Superior temporal gyrus (tissue), 1 donor: ENCODE results near the gene SNX19.

ENCODE experiments used
- DNase-seq: peaks from one replicate; pipeline ENCODE4 v3.0.0-alpha.2; 2016; ENCODE audit errors: extremely low spot score

The SNX19 gene

DNA sequence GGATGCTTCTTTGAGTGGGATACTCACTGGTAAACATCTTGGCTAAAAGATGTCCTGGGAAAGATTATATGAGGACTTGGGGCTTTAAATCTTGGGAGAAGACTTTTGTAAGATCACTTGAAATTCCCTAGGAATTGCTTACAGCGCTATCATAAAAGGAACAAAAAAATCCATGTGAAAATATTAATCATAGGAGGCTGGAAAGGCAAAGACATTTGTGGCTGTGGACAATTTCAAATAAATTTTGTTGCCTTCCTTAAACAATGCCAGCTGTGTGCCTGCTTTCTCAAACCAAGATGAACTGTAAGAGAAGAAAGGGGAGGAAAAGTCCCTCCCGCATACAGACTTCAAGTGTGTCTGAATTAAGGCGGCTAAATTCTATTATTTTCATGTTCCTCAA, 75.6 kb downstream of the SNX19 start:
- no peak for DNase-seq

DNA sequence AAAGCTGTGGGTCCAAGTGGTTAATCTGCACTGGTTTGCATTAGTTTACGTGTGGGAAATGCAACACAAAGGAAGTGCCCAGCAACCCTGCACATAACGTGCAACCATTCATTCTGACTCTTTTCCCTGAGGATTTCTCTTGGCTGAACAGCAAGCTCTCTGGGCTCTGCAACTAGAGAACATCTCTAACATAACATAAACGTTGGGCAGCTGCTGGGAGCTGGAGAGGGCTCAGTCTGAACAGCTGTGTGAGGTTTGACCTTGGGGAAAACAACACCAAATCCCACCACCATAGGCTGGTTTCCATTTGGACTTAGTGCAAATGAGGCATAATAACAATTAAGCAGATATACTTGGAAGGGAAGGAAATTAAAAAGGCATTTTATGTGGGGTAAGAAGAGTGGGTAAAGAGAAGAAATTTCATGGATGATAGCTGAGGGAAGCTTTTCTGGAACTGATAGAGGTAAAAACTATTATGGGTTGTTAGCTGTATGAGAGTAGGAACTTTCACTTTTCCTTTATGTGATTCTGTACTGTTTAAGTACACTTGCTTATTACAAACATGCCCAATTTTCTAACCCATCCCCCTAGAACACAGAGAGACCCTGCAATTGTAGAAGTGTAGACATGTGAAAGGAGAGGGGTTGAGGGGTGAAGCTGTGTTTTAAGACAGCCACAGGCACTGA, 76.2 kb downstream of the SNX19 start:
- no peak for DNase-seq

DNA sequence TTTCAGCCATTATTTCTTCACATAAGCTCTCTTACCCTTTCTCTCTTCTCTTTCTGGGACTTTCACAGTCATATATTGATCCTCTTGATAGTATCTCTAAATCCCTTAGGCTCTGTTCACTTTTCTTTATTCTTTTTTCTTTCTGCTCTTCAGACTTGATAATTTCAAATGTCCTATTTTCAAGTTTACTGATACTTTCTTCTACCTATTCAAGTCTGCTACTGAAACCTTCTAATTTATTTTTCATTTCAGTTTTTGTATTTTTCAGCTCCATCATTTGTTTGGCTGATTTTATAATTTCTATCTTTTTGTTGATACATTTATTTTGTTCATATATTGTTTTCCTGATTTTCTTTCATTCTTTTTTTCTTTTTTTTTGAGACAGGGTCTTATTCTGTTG, 79.1 kb downstream of the SNX19 start:
- DNase-seq = no peak

DNA sequence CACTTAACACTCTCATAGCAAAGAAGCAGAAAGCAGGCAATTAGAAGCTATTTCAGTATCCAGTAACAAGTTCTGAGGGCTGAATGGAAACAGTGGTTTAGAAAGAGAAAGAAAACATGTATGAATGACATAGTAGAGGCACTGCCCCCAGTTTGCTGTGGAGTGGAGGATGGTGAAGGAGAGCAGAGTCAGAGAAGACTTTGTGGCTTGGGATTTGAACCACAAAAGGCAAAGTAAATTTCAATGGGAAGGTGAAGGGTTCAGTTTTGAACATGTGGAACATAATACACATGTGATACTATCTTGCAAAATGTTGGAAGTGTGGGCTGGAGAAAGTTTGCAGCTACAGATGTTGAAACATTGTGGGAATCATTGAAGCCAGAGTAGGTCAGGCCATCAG, 81.4 kb downstream of the SNX19 start:
- no peak for DNase-seq

DNA sequence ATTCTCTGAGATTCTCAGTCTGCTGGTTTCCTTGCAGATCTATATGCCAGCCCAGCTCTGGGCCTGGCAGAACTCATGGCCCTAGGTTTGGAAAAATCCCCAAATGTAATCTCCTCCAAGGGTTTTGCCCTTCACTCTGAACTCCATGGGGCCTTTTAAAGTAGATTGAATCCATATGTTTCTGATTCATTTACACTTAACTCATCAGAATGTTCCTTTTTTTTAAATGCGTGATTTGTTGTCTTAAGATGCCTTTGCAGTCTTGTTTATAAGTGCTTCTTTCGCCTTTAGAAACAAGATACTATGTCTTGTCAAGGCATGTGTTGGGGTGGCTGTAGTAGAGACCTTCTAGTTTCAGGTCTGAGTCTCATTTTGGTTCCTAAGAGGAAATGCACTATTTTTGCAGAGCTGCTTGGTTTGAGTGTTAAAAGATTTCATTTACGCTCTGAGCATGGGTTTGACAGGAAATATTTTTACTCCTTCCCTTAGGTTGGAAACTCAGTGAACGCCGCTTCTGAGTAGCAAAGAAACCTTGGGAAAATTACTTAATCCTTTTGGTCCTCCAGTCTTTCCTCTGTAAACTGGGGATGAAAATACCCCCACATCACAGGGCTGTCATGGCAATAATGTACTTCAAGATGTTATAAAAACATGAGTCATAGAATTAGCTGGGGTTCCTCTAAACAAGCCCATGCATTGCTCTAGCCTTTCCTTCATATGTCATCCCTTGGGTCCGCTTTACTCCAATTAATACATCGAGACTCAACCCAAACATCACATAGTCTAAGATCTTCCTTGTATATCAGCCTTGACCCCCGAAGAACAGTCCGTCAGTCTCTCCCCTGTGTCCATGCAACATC, 83.5 kb downstream of the SNX19 start:
- DNase-seq = no peak

DNA sequence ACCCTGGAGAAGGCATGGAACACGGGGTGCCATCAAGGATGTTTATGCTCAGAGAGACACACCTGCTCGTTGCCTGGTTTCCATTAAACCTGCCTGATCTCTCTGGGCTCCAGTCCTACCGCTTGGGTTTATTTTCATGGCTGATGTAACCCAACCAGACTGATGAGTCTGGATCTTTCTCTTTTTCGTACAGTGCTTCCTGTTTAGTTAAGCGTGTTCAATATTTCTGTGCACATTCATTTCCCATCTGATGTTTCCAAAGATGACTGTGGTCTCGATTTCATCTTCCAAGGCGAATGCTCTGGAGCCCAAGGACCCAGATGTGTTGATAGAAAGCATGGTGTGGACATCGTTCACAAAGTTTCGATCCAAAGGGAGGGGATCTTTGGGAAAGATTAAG, 84.3 kb downstream of the SNX19 start:
- no peak for DNase-seq

DNA sequence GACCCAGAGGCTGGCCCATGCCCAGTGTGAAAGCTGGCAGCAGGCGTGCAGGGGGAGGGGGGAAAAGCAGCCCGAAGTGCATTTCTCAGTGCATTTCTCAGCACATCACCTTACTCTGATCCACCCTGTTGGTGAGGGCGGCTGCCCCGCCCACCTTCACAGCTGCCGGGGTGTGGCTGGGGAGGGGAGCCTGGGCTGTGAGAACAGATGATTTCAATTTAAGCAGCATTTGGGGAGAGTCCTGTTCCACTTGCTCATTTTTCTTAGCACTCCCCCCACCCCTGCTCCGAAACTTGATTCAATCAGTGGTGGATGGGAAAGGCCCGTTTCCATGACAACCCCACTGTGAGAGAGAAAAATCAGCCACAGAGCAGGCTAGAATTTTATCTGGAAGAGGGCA, 84.8 kb downstream of the SNX19 start:
- DNase-seq = peak; percentile 41

DNA sequence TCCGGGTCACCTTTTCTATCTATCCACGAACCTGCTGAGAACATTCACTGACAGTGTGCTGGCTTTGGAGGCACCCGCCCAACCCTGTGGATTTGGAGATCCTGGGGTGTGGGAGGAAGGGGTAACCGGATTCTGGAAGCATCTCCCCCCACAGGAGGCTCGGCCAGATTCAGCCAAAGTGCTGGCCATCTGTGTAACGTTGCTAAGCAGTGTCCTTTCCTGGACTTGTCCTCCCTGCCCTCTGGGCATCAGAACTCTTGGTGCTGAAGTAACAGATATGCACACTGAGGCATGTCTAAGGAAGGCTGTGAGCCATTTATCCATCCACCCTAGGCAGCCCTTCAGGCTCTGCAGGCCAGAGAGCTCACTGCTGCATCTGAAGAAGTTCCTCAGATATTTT, 85.7 kb downstream of the SNX19 start:
- DNase-seq = no peak

DNA sequence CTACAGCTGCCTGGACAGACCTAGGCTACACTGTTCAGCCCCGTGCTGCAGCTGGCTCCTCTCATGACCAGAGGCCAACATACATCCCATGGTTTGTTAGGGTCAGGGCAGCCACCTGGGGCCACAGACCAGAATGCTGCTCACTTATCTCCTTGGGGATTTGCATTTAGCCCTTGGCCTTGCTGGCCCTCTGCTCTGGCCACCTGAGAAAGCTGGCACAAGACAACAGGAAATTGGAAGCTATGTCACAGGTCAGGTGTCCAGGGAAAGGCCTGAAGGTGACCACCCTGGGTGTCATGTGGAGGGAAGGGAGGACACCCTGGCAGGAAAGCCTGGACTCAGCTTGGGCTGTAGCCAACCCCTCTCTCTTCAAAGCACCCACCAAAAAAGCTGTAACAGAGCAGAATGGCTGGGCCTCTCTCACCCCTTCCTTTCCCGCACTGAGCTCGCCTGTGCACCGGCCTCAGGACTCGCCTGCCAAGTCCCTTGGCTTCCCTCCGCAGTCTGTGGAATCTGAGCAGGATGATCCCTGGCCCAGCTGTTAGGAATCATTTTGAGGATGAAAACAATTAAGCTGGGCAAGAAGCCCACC, 86.3 kb downstream of the SNX19 start:
- DNase-seq = no peak

DNA sequence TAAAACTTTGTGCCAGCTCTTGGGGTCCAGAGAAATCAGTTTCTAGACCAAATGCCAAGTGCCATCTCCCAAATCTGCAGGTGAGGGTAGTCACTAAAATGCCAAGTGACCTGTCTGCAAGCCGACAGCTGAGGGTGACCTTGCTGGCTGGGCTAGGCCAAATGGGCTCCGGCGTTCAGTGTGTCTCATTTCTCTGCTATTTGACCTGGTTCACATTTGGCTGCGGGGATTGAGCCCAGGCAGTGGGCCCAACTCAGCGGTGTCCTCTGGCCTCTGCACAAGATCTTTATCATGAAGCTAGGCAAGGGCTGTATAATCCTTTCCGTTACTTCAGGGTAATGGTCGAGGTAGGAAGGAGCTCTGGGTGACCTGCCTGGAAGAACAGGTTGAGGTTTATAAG, 87.5 kb downstream of the SNX19 start:
- DNase-seq = no peak

DNA sequence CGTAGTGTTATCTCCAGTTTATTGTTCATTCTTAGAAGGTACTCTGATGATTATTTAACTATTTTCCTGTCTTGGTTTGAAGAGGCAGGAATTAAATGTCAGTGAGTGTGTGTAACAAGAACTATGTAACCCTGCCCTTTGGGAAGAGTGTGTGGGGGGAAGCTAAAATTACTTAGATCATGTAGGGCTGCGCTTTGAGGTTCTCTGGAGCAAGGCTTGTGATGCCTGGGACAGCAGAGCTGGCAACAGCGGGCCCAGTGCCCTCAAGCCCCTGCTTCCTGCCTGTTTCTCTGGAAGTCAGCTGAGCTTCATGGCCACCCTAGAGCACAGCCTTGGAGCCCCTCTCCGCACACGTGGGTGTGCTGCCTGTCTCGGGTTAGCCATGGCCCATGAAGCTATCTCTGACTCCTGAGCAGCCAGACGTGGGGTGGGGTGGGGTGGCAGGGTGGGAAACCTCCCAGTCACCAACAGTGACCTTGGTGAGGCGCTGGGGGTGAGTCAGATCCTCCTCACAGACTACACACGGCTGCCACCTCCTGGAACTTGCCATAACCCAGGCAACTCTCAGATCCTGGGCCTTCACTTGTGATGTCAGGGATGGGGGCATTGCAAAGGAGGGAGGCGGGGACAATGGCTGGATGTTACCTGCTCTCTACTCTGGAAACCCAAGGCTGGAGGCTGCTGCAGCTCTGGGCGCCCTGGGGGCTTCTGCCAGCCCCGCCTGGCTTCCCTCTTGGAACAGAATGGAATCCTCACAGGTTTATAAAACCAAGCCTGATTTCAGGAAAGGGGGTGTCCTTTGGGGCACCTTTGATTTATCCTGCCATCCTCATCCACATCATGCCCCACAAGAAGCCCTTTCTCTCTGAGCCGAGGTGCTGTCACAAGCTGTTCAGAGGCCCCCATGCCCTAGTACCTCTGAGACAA, 88.6 kb downstream of the SNX19 start:
- no peak for DNase-seq

DNA sequence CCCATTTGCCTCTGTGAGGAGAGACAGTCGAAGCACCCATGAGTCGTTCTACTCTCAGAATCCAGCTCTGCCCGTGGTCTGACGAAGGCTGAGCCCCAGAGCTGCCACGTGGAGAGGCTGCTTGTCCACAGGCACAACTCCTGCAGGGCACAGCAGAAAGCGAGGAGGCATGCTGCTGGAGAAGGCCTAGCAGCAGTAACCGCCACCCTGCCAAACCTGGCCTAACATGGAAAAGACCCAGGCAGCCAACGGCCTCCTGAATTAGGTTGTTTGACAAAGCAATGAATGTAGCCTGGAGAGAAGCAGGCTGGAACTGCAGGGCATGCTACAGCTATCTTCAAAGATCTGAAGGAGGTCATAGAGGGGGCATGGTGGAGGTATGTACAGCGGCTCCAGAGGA, 89.7 kb downstream of the SNX19 start:
- no peak for DNase-seq

DNA sequence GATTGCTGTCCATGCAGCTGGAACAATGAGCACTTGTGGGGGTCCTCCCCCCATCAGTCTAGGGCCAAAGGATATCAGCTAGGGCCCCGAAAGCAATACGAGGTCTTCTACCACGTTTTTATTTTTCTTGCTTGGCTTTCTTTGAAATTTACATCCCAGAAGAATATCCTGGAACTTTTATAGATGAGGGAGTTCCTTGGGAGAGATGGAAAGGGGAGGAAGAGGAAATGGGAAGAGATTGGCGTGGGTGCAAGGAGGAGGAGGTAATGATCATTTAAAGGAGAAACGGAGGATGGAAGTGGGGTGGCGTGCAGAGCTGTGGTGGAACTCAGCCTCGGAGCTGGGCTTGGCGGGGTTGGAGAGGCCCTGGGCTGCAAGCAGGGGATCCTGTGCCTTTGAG, 90.3 kb downstream of the SNX19 start:
- DNase-seq = no peak

DNA sequence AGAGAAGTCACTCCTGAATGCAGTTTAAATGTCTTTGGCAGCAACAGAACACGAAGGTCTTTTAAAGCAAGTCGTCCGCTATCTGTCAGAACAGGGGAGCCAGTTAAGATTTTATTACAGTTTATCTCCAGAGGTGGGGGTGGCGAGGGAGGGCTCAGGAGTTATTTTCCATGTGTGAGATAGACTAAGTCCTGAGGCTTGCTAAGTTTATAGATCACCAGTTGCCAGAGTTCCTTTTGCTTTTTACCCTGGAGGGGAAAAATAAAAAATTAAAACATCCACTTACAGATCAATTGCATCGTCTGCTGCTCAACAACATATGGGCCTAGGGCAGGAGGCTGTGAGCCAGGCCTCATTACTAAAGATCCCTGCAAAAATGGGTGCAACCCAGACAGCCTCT, 90.7 kb downstream of the SNX19 start:
- no peak for DNase-seq
